OCI-M2 (cell line): Measurements from ENCODE around the gene KRT8.

Source experiments
- DNase-seq: peaks from one replicate; lab custom pipeline; 2025; ENCODE audit not compliant: unreplicated experiment; lab: John Stamatoyannopoulos, UW

The KRT8 gene

GRCh38 chr12:52849511-52849910 is 55.4 kb downstream of the KRT8 start:
- DNase-seq = no peak

DNA sequence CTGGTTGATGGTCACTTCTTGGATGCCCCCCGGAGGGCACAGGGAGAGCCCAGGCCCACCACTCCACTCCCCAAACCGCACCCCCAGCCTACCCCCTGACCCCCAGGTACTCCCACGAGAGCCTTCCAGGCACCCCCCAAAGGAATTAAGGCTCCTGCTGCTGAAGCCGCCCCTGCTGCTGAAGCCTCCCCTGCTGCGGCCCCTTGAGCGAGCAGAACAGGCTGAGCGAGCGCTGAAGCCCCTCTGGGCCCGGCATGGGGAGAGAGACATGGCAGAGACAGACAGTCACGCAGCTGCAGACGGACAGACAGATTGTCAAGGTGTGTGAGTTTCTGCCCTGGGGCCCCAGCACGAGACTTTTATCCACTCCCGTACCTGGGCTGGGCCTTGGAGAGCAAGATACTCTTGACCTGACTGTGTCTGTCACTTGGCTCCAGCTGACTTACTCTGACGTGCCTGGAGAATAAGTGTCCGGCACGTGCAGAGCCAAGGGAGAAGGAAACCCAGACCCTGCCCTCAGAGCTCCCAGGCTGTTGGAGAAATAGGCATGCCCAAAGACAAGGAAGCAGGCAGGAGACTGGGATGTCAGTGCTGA is 56.1 kb downstream of the KRT8 start, which contains the start of gene KRT78:
TSS of gene KRT78 (minus strand) at position 334 of the 595 bp plus-strand sequence. CDS start at position 270, 64 bp downstream.
- no peak for DNase-seq

DNA sequence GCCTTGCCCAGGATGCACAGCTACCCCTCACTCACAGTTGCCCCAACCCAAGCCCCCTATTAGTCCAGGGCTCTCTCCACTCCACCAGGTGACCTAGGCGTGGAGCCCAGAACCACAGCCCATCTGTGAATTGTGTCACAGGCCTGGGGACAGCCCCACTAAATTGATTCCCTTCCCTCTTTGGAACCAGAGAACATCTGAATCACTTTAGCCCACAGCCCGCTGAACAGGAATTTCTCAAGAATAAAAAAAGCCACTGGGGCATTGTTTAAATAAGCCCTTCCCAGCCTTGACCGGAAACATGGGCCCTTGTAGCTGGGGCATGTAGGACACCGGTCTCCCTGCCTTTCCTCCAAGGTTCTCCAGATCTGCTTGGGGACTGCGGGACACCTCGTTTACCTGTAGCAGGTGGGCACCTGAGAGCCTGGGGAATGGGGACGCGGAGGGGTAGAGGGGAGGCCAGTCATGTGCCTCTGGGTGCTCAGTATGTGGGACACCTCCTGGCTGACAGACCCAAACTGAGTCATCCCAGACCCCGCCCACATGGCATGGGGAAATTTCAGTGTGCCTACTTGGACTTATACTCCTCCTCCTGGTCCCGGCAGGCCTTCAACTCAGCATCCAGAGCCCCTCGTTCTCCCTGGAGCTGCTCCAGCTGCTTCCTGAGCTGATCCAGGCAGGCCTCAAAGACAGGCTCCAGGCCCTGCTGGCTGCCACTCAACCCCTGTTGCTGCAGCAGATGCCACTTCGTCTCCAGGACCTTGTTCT is 57.4 kb downstream of the KRT8 start:
- no peak for DNase-seq
